GM12878 (cell line): ENCODE results near the gene SHISA6. TPM values are rescaled to one million over a fixed set of nuclear protein-coding genes. Genes with fewer than 3 reads are reported as not detected.

ENCODE experiments used
- ATAC-seq: fragments of 200-7000 bp; cut with Tn5 transposase; 3 replicates; pipeline ENCODE4 v1.9.1; 2020; ENCODE audit warnings: mild to moderate bottlenecking, moderate library complexity
- BruUV-seq: library from RNA; stranded (reverse); fragments of 400-500 nt; replicated peaks from 2 replicates; lab custom pipeline; 2021; lab: Mats Ljungman, UMichigan
- CTCF ChIA-PET: fragments of 300-600 bp; sonication (Branson Sonifier 250); formaldehyde crosslinking; extraction: SDS; loops from one replicate; lab custom pipeline; 2021; ENCODE audit warnings: inconsistent platforms; lab: Yijun Ruan, JAX
- POLR2A ChIA-PET: fragments of 350-600 bp; formaldehyde crosslinking; extraction: SDS; loops from one replicate; lab custom pipeline; 2021; ENCODE audit warnings: inconsistent platforms; lab: Charles Lee
- RAD21 ChIA-PET: fragments of 300-600 bp; sonication (Branson Sonifier 250); formaldehyde crosslinking; loops from one replicate; lab custom pipeline; 2023; ENCODE audit warnings: antibody characterized with exemption; ENCODE audit not compliant: unreplicated experiment; lab: Charles Lee
- SMC1A ChIA-PET: fragments of 300-600 bp; sonication (Branson Sonifier 250); formaldehyde crosslinking; loops from one replicate; lab custom pipeline; 2023; ENCODE audit not compliant: unreplicated experiment, uncharacterized antibody; lab: Charles Lee
- DNase-seq: peaks from one replicate; pipeline ENCODE4 v3.0.0-alpha.2; 2011; ENCODE audit warnings: low read depth, low spot score
- FAIRE-seq: peaks from 3 replicates; lab custom pipeline; 2011; peaks lifted over from hg19 to GRCh38; lab: Jason Lieb, UNC
- H2AFZ ChIP-seq: 2 replicates; pipeline ENCODE4 v1.6.0; 2011; ENCODE audit warnings: low read depth, low read length, control low read depth; ENCODE audit not compliant: control insufficient read depth
- H3K27ac ChIP-seq: 2 replicates; pipeline ENCODE4 v1.5.1; 2011; ENCODE audit warnings: control low read depth; ENCODE audit not compliant: control insufficient read depth, insufficient read depth
- H3K27me3 ChIP-seq, 2 experiments: replicated peaks in 1 of 2; 2 replicates each; pipeline versions ENCODE4 v1.6.0 to v1.6.1; 2011; ENCODE audit warnings: low read length in 1 of 2; ENCODE audit not compliant: control insufficient read depth in 2 of 2, insufficient read depth in 2 of 2
- H3K36me3 ChIP-seq, 2 experiments: 2 replicates each; pipeline ENCODE4 v1.5.1; 2011; ENCODE audit warnings: low read length in 1 of 2; ENCODE audit not compliant: control insufficient read depth in 2 of 2, insufficient read depth in 2 of 2
- H3K4me1 ChIP-seq: 2 replicates; pipeline ENCODE4 v1.6.1; 2011; ENCODE audit warnings: mild to moderate bottlenecking, low read length, moderate library complexity, mixed read lengths; ENCODE audit not compliant: control insufficient read depth, insufficient read depth
- H3K4me2 ChIP-seq: 2 replicates; pipeline ENCODE4 v1.6.0; 2011; ENCODE audit warnings: control low read depth; ENCODE audit not compliant: control insufficient read depth, insufficient read depth
- H3K4me3 ChIP-seq: fragments of 200-600 bp; sonication (generic); 2 replicates; pipeline ENCODE4 v1.5.1; 2016
- H3K79me2 ChIP-seq: 2 replicates; pipeline ENCODE4 v1.6.0; 2011; ENCODE audit warnings: low read length; ENCODE audit not compliant: control insufficient read depth, insufficient read depth
- H3K9ac ChIP-seq: 2 replicates; pipeline ENCODE4 v1.8.0; 2011; ENCODE audit warnings: low read length, control low read depth, mixed read lengths; ENCODE audit not compliant: control insufficient read depth, insufficient read depth
- H3K9me3 ChIP-seq: replicated peaks from 3 replicates; pipeline ENCODE4 v1.5.1; 2011; ENCODE audit warnings: mild to moderate bottlenecking, low read length; ENCODE audit not compliant: control insufficient read depth, insufficient read depth
- H4K20me1 ChIP-seq: 2 replicates; pipeline ENCODE4 v1.6.0; 2011; ENCODE audit not compliant: control insufficient read depth, insufficient read depth
- CEBPB ChIP-seq, 2 experiments: fragments of 150-350 bp in 1 of 2; IDR thresholded peaks; 2 replicates each; pipeline ENCODE4 v1.6.1; 2012 to 2014; ENCODE audit warnings: low read depth in 2 of 2, low read length in 2 of 2, borderline replicate concordance in 1 of 2, inconsistent platforms in 1 of 2
- CREB1 ChIP-seq: IDR thresholded peaks from 2 replicates; pipeline ENCODE4 v1.6.1; 2012; ENCODE audit warnings: low read depth, mild to moderate bottlenecking, inconsistent platforms
- EGR1 ChIP-seq, 2 experiments: IDR thresholded peaks; 1 replicate in 1 of 2; 2 replicates in 1 of 2; pipeline ENCODE4 v1.6.1; 2011 to 2012; ENCODE audit warnings: low read depth in 2 of 2, low read length in 2 of 2, borderline replicate concordance in 1 of 2, mild to moderate bottlenecking in 1 of 2, moderate library complexity in 1 of 2
- FOXK2 ChIP-seq: fragments of 450-650 bp; IDR thresholded peaks from 2 replicates; pipeline ENCODE4 v1.6.1; 2017; ENCODE audit warnings: mild to moderate bottlenecking, moderate library complexity
- IKZF1 ChIP-seq: fragments of 450-650 bp; conservative IDR thresholded peaks from 2 replicates; pipeline ENCODE4 v1.6.1; 2017; ENCODE audit warnings: antibody characterized with exemption, mild to moderate bottlenecking
- KLF5 ChIP-seq: fragments of 450-650 bp; IDR thresholded peaks from 2 replicates; pipeline ENCODE4 v1.6.1; 2014; ENCODE audit warnings: mild to moderate bottlenecking; ENCODE audit not compliant: partially characterized antibody
- MEF2A ChIP-seq: IDR thresholded peaks from 2 replicates; pipeline ENCODE4 v1.6.1; 2011; ENCODE audit warnings: low read depth, mild to moderate bottlenecking, low read length, moderate library complexity; ENCODE audit not compliant: insufficient read depth
- SMAD5 ChIP-seq: IDR thresholded peaks from 2 replicates; pipeline ENCODE4 v1.6.1; 2016; ENCODE audit warnings: antibody characterized with exemption, low read depth
- YY1 ChIP-seq: IDR thresholded peaks from 2 replicates; pipeline ENCODE4 v1.6.1; 2011; ENCODE audit warnings: low read depth, mild to moderate bottlenecking, low read length
- ZNF622 ChIP-seq: fragments of 450-650 bp; IDR thresholded peaks from 2 replicates; pipeline ENCODE4 v1.6.1; 2017; ENCODE audit warnings: mild to moderate bottlenecking, inconsistent platforms
- WGBS: methylation state at CpG from one replicate; pipeline ENCODE4 v1.1.6; 2016; ENCODE audit warnings: low lambda C conversion rate; ENCODE audit not compliant: insufficient replicate concordance, insufficient coverage; ENCODE audit errors: missing lambda C conversion rate; 5-methylcytosine and 5-hydroxymethylcytosine counted together
- in situ Hi-C: fragments of 300-500 bp; cut with MboI; formaldehyde crosslinking; loops from 9 replicates; pipeline ENCODE4 v1.14.3; 2018; ENCODE audit warnings: mixed read lengths
- intact Hi-C: fragments of 100-400 bp; cut with micrococcal nuclease; formaldehyde crosslinking; loops from one replicate; pipeline ENCODE4 v1.14.2; 2022; ENCODE audit not compliant: unreplicated experiment
- polyA plus RNA-seq, 11 experiments: library from polyadenylated mRNA; depleted of rRNA in 4 of 11; unstranded in 6 of 11; stranded (reverse) in 5 of 11; fragments of >200 nt; fragmentation: Nextera tagmentation in 4 of 11; fragmentation: Illumina TruSeq in 1 of 11; extraction: Ambion mirVana in 4 of 11; extraction: Trizol in 1 of 11; gene quantifications; 1 replicate in 1 of 11; 2 replicates in 10 of 11; pipeline versions ENCODE4 v1.2.1 to v1.2.3, GENCODE V29; 2011 to 2016; ENCODE audit warnings: inconsistent platforms in 2 of 11, missing spikeins in 2 of 11, low read depth in 1 of 11
- total RNA-seq, 4 experiments: library from RNA; depleted of rRNA in 3 of 4; stranded (reverse); fragments of >200 nt in 3 of 4; fragmentation: Illumina TruSeq in 1 of 4; extraction: Trizol in 1 of 4; gene quantifications; 2 replicates each; pipeline versions ENCODE4 v1.2.1 to v1.2.3, GENCODE V29; 2013 to 2021
- TF ChIP-seq, protein P1 (sequence below): fragments of 150-350 bp; IDR thresholded peaks from 2 replicates; pipeline ENCODE4 v1.6.1; 2016; ENCODE audit warnings: low read depth, low read length

Gene SHISA6
- total and polyA plus RNA-seq, 10 of the 15 experiments (the other 5 are each of a cell fraction or from before 2014, with no cell fraction given) = not detected

DNA sequence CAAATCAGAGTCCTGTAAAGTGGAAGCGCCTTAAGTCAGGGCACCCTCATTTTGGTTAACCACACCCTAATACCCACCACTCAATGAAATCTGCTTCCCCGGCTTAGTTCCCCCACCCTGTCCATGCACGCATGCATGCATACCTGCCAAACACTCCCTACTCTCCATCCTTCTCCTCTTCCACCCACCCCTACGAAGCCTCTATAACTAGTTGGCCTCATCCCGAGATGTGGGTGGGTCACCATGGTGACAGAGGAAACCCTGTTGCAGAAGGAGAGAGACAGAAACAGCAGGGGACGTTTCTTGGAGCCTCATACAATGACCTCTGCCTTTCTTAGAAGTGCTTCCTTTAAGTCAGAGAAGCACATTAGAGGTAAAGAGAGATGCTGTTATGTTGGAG is 310.4 kb downstream of the SHISA6 start:
- WGBS = 33% methylated on average over 6 of the region's 6 CpGs
- Histone ChIP-seq H3K4me3 (no peak overlapping the region), H3K27me3 (no peaks in the 10 kb centered on the region), H3K27ac (no peak overlapping the region), H4K20me1 (no peaks in the 10 kb centered on the region), H3K4me2 (no peak overlapping the region), H2AFZ (no peak overlapping the region), H3K9ac (no peak overlapping the region), H3K36me3 (no peaks in the 10 kb centered on the region), H3K79me2 (no peaks in the 10 kb centered on the region), H3K4me1 (no peaks in the 10 kb centered on the region), H3K9me3 (no peaks in the 10 kb centered on the region; the same call in 2 of the 3 replicates)
- SMC1A ChIA-PET = no interaction called here
- DNase-seq = no peak
- POLR2A ChIA-PET = no interaction called here
- FAIRE-seq = no peak
- in situ Hi-C loops = no loop called here
- RAD21 ChIA-PET = no interaction called here
- no TSS peak for BruUV-seq
- no peak for TF ChIP-seq IKZF1
- no peak for TF ChIP-seq FOXK2
- TF ChIP-seq EGR1 (IDR thresholded peaks at IDR 0.05; ENCODE audit: borderline replicate concordance in 1 of 2, low read depth in 2 of 2, low read length in 2 of 2) = no peak
- TF ChIP-seq MEF2A = no peak
- no peak for TF ChIP-seq CREB1
- TF ChIP-seq YY1 = no peak
- TF ChIP-seq ZNF622 = no peak
- TF ChIP-seq, protein P1, sequence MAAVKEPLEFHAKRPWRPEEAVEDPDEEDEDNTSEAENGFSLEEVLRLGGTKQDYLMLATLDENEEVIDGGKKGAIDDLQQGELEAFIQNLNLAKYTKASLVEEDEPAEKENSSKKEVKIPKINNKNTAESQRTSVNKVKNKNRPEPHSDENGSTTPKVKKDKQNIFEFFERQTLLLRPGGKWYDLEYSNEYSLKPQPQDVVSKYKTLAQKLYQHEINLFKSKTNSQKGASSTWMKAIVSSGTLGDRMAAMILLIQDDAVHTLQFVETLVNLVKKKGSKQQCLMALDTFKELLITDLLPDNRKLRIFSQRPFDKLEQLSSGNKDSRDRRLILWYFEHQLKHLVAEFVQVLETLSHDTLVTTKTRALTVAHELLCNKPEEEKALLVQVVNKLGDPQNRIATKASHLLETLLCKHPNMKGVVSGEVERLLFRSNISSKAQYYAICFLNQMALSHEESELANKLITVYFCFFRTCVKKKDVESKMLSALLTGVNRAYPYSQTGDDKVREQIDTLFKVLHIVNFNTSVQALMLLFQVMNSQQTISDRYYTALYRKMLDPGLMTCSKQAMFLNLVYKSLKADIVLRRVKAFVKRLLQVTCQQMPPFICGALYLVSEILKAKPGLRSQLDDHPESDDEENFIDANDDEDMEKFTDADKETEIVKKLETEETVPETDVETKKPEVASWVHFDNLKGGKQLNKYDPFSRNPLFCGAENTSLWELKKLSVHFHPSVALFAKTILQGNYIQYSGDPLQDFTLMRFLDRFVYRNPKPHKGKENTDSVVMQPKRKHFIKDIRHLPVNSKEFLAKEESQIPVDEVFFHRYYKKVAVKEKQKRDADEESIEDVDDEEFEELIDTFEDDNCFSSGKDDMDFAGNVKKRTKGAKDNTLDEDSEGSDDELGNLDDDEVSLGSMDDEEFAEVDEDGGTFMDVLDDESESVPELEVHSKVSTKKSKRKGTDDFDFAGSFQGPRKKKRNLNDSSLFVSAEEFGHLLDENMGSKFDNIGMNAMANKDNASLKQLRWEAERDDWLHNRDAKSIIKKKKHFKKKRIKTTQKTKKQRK = no peak
- no peak for TF ChIP-seq SMAD5
- TF ChIP-seq CEBPB (IDR thresholded peaks at IDR 0.05; ENCODE audit: borderline replicate concordance in 1 of 2, low read depth in 2 of 2, low read length in 2 of 2) = no peak
- TF ChIP-seq KLF5 = no peak
- no peak for ATAC-seq
- intact Hi-C loops = no loop called here
- CTCF ChIA-PET = no interaction called here
